Endothelial cell of umbilical vein (primary cell): ENCODE results near the gene SLC12A7. TPM values are rescaled to one million over a fixed set of nuclear protein-coding genes. Genes with fewer than 3 reads are reported as not detected.

Experiments used
- BruUV-seq: library from RNA; stranded (reverse); fragments of 400-500 nt; replicated peaks from 2 replicates; lab custom pipeline; 2021; lab: Mats Ljungman, UMichigan
- CTCF ChIA-PET: fragments of 300-600, 350-600 bp; sonication (Branson Sonifier 250); formaldehyde crosslinking; loops from one replicate; lab custom pipeline; 2021; ENCODE audit warnings: antibody characterized with exemption, inconsistent platforms; lab: Charles Lee
- POLR2A ChIA-PET: fragments of 300-600, 350-600 bp; sonication (Branson Sonifier 250); formaldehyde crosslinking; loops from one replicate; lab custom pipeline; 2021; ENCODE audit warnings: antibody characterized with exemption, inconsistent platforms; lab: Charles Lee
- DNase-seq: peaks from one replicate; pipeline ENCODE4 v3.0.0-alpha.2; 2011; ENCODE audit warnings: low read depth, low spot score
- FAIRE-seq: peaks from 2 replicates; lab custom pipeline; 2011; peaks lifted over from hg19 to GRCh38; lab: Jason Lieb, UNC
- H2AFZ ChIP-seq: 2 replicates; pipeline ENCODE4 v1.6.0; 2012; ENCODE audit warnings: low read depth, low read length, control low read depth, inconsistent platforms
- H3K27ac ChIP-seq: 2 replicates; pipeline ENCODE4 v1.5.1; 2011; ENCODE audit warnings: low read depth, mild to moderate bottlenecking, control low read depth, low read length, moderate library complexity; ENCODE audit not compliant: insufficient read depth
- H3K27me3 ChIP-seq, 2 experiments: 2 replicates each; pipeline versions ENCODE4 v1.6.0 to v1.6.1; 2011; ENCODE audit warnings: low read length in 2 of 2, mixed read lengths in 1 of 2; ENCODE audit not compliant: control insufficient read depth in 2 of 2, insufficient read depth in 2 of 2
- H3K36me3 ChIP-seq, 2 experiments: 2 replicates in 1 of 2; 3 replicates in 1 of 2; pipeline ENCODE4 v1.5.1; 2011; ENCODE audit warnings: low read length in 2 of 2, mild to moderate bottlenecking in 1 of 2, moderate library complexity in 1 of 2; ENCODE audit not compliant: control insufficient read depth in 2 of 2, insufficient read depth in 2 of 2; ENCODE audit errors: extremely low read depth in 1 of 2
- H3K4me1 ChIP-seq: 3 replicates; pipeline ENCODE4 v1.5.1; 2011; ENCODE audit warnings: mild to moderate bottlenecking, low read length; ENCODE audit not compliant: control insufficient read depth, insufficient read depth; ENCODE audit errors: extremely low read depth
- H3K4me2 ChIP-seq: 2 replicates; pipeline ENCODE4 v1.6.1; 2011; ENCODE audit warnings: low read length, control low read depth, mixed read lengths; ENCODE audit not compliant: insufficient read depth
- H3K4me3 ChIP-seq, 3 experiments: fragments of 200-600 bp in 1 of 3; sonication (generic), shearing (Covaris generic) in 1 of 3; replicated peaks in 1 of 3; 2 replicates each; pipeline ENCODE4 v1.5.1; 2011 to 2016; ENCODE audit warnings: control low read depth in 3 of 3, low read length in 3 of 3, mild to moderate bottlenecking in 2 of 3, inconsistent platforms in 1 of 3, low read depth in 1 of 3, moderate library complexity in 1 of 3; ENCODE audit not compliant: insufficient read depth in 1 of 3
- H3K79me2 ChIP-seq: 2 replicates; pipeline ENCODE4 v1.6.0; 2012; ENCODE audit warnings: low read length, inconsistent platforms; ENCODE audit not compliant: control insufficient read depth, insufficient read depth
- H3K9ac ChIP-seq: replicated peaks from 2 replicates; pipeline ENCODE3; 2011; ENCODE audit warnings: low read length, control low read depth; ENCODE audit not compliant: insufficient read depth; ENCODE audit errors: extremely low read depth
- H3K9me1 ChIP-seq: replicated peaks from 3 replicates; pipeline ENCODE4 v1.6.0; 2011; ENCODE audit warnings: mild to moderate bottlenecking, low read length; ENCODE audit not compliant: control insufficient read depth, insufficient read depth; ENCODE audit errors: extremely low read depth
- H3K9me3 ChIP-seq: replicated peaks from 2 replicates; pipeline ENCODE4 v1.5.1; 2012; ENCODE audit warnings: low read length, inconsistent platforms; ENCODE audit not compliant: control insufficient read depth, insufficient read depth
- H4K20me1 ChIP-seq: replicated peaks from 2 replicates; pipeline ENCODE3; 2011; ENCODE audit warnings: mild to moderate bottlenecking, low read length; ENCODE audit not compliant: control insufficient read depth, insufficient read depth; ENCODE audit errors: extremely low read depth
- CTCF ChIP-seq, 2 donors: IDR thresholded peaks; 1 replicate in 1 of 2; 2 replicates in 1 of 2; pipeline ENCODE4 v1.5.1; 2011; ENCODE audit warnings: low read length in 2 of 2, mild to moderate bottlenecking in 2 of 2, moderate library complexity in 2 of 2, control low read depth in 1 of 2, inconsistent platforms in 1 of 2, low read depth in 1 of 2; ENCODE audit not compliant: insufficient read depth in 1 of 2; ENCODE audit errors: extremely low read depth in 1 of 2
- FOS ChIP-seq: IDR thresholded peaks from 2 replicates; pipeline ENCODE4 v1.6.1; 2011; ENCODE audit warnings: mild to moderate bottlenecking, low read length, moderate library complexity, borderline replicate concordance; ENCODE audit not compliant: insufficient read depth
- JUN ChIP-seq: IDR thresholded peaks from 2 replicates; pipeline ENCODE4 v1.6.1; 2011; ENCODE audit warnings: borderline replicate concordance, low read depth; ENCODE audit not compliant: insufficient read length, insufficient read depth
- POLR2A ChIP-seq: IDR thresholded peaks from 2 replicates; pipeline ENCODE4 v1.6.1; 2012; ENCODE audit warnings: low read depth, mild to moderate bottlenecking, control low read depth, low read length
- POLR2AphosphoS5 ChIP-seq: IDR thresholded peaks from 2 replicates; pipeline ENCODE4 v1.6.1; 2012; ENCODE audit warnings: low read depth, mild to moderate bottlenecking, control low read depth, low read length, moderate library complexity; ENCODE audit not compliant: insufficient read depth
- dilution Hi-C: fragments of 300-500 bp; cut with MboI; formaldehyde crosslinking; loops from one replicate; pipeline ENCODE4 v1.15.0; 2019; ENCODE audit warnings: low sequenced_read_pairs; ENCODE audit not compliant: extremely low pct_ligation_motif_present
- intact Hi-C: fragments of 100-400 bp; cut with micrococcal nuclease; formaldehyde crosslinking; loops from one replicate; pipeline ENCODE4 v1.10.0; 2022
- polyA plus RNA-seq, 4 experiments: library from polyadenylated mRNA; depleted of rRNA in 3 of 4; stranded (reverse) in 3 of 4; unstranded in 1 of 4; fragments of >200 nt; gene quantifications; 2 replicates each; pipeline versions ENCODE4 v1.2.1 to v1.2.3, GENCODE V29; 2011 to 2012; ENCODE audit warnings: missing spikeins in 1 of 4
- total RNA-seq: library from RNA; stranded (reverse); gene quantifications from 2 replicates; pipeline ENCODE4 v1.2.3, GENCODE V29; 2021

SLC12A7 gene
- total and polyA plus RNA-seq, 2 donors (not counting 3 experiments of a cell fraction or from before 2014, with no cell fraction given), result 16.4 to 38.8 TPM

GRCh38 chr5:1065891-1066650 lies 45.8 kb downstream of the SLC12A7 start:
- Histone ChIP-seq H3K79me2 (no peaks in the 10 kb centered on the region), H3K4me1 (no peaks in the 10 kb centered on the region), H3K27me3 (no peaks in the 10 kb centered on the region), H3K9ac (no peak overlapping the region), H3K27ac (no peak overlapping the region), H3K36me3 (peaks cover 0 to 33% of the 10 kb centered on the region in 2 experiments), H3K9me1 (no peaks in the 10 kb centered on the region), H3K9me3 (no peaks in the 10 kb centered on the region), H3K4me2 (no peak overlapping the region), H4K20me1 (no peaks in the 10 kb centered on the region), H3K4me3 (no peak overlapping the region), H2AFZ (no peak overlapping the region)
- CTCF ChIA-PET, result no interaction called here
- TF ChIP-seq FOS (no peak), POLR2A (no peak), JUN (no peak), CTCF (IDR thresholded peaks at IDR 0.05; ENCODE audit: extremely low read depth in 1 of 2, insufficient read depth in 1 of 2, low read depth in 1 of 2, low read length in 2 of 2) (no peak), POLR2AphosphoS5 (no peak)
- dilution Hi-C loops, result no loop called here
- no peak for DNase-seq
- BruUV-seq, result no TSS peak
- POLR2A ChIA-PET, result no interaction called here
- FAIRE-seq, result no peak
- intact Hi-C loops, result no loop called here
